ENCODE results near the gene TCOF1. TPM values are rescaled to one million over a fixed set of nuclear protein-coding genes. Genes with fewer than 3 reads are reported as not detected.
A peak's percentile ranks its signal among the peaks of the same experiment; 100 is the strongest.

TCOF1 gene
- polyA plus RNA-seq, 12 donors, result 16.4 to 33.0 (median 18.7) TPM; not detected in 1

DNA sequence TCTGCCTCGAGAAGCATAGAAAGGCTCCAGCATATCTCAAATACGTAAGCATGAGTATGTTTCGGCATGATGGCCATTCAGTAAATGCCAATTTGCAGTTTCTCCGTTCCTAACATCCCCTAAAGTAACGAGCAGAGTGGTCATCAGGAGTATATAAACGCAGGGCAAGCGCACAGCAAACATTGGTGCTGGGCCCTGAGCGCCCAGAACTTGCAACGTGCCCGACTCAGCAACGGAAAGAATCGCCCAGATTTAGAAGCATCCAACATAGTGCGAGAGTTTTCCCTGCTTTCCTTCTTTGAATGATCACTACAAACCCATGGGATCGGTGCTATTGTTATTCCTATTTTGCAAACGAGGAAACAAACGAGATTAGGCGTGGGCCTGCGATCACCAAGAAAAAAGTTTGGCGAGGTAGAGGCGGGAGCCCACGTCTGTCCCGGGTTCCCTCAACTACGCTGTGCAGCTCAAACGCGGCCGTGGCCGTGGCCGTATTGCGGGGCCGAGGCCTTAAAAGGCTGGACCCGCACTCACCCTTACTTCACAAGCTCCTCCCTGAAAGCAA lies 91.5 kb downstream of the TCOF1 start:
- DNase-seq, result peak; percentile 46

Other genes with a start within 250 kb of the TCOF1 start
- gene PDGFRB, start 201.9 kb upstream of the TCOF1 start, polyA plus RNA-seq (ENCODE audit: insufficient read length in 12 of 12), result 100 to 1,000 TPM in 11 of 12 donors, not detected in 1; 106 to 161 (median 136) TPM
- 10 to 100 TPM in 1 of 12 donors, under 1 TPM in 4, not detected in 7; 0.20 to 47.4 (median 0.69) TPM for gene CDX1, start 190.9 kb upstream of the TCOF1 start, polyA plus RNA-seq (ENCODE audit: insufficient read length in 12 of 12)
- 1 to 10 TPM in 2 of 12 donors, under 1 TPM in 8, not detected in 2; 0.20 to 1.9 (median 0.52) TPM for gene SLC6A7, start 167.6 kb upstream of the TCOF1 start, polyA plus RNA-seq (ENCODE audit: insufficient read length in 12 of 12)
- 100 to 1,000 TPM in 4 of 12 donors, 10 to 100 TPM in 8; 31.8 to 252 (median 81.0) TPM for gene CAMK2A, start 67.9 kb upstream of the TCOF1 start, polyA plus RNA-seq (ENCODE audit: insufficient read length in 12 of 12)
- gene ARSI, start 54.8 kb upstream of the TCOF1 start, polyA plus RNA-seq (ENCODE audit: insufficient read length in 12 of 12), result 1 to 10 TPM in 11 of 12 donors, not detected in 1; 3.6 to 9.9 (median 6.1) TPM
- gene CD74, start 55.2 kb downstream of the TCOF1 start, polyA plus RNA-seq (ENCODE audit: insufficient read length in 12 of 12), result 100 to 1,000 TPM in 3 of 12 donors, 10 to 100 TPM in 8, not detected in 1; 44.8 to 427 (median 79.9) TPM
- 1,000 to 10,000 TPM in 11 of 12 donors, not detected in 1; 1,384 to 3,526 (median 2,659) TPM for gene RPS14, start 92.0 kb downstream of the TCOF1 start, polyA plus RNA-seq (ENCODE audit: insufficient read length in 12 of 12)
- 10 to 100 TPM in 11 of 12 donors, not detected in 1; 40.2 to 56.1 (median 46.8) TPM for gene NDST1, start 150.4 kb downstream of the TCOF1 start, polyA plus RNA-seq (ENCODE audit: insufficient read length in 12 of 12)

Data from muscle of arm (tissue), 12 donors.